NCI-H2081 treated with DMSO at 0.1 percent for 48 hours (cell line): ENCODE measurements around the gene REG4.
"Not testable (repeated sequence)": the region's sequence is repeated elsewhere in the genome, so short reads cannot be mapped to it uniquely, and the experiment has no call there.

Experiments used
- DNase-seq: peaks from one replicate; lab custom pipeline; 2025; lab: John Stamatoyannopoulos, UW

The REG4 gene

GRCh38 chr1:119806489-119806888, 4.8 kb downstream of the REG4 start:
- no peak for DNase-seq

- no peak for DNase-seq
Measured at GRCh38 chr1:119805746-119806145, 5.5 kb downstream of the REG4 start.

GRCh38 chr1:119805247-119805646, 6.0 kb downstream of the REG4 start:
- no peak for DNase-seq

DNA sequence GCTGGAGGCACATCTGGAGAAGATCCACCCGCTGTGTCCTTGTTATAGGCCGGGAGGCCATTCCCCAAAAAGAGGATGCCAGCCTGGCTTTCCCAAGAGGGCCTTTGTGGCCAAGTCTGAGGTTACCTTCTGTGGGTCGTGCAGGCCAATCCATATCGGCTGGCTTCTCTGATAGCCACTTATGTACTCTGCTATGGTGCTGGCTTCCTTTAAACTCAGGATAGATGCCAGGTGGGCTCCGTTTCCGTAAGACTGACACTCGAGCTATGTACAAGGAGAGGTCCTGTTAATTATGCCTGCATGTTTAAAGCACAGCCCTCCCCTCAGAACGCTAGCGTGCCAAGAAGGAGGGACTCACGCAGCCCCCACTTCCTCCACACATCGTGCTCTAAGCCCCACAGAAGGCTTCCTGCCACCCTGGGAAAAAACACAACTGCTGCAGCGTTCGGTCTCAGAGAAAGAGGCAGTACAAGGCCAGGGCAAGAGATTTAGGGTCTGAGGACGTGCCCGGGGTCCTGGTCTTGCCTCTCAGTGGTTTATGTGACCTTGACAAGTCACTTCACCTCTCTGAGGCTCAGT, 11.6 kb downstream of the REG4 start:
- no peak for DNase-seq

DNA sequence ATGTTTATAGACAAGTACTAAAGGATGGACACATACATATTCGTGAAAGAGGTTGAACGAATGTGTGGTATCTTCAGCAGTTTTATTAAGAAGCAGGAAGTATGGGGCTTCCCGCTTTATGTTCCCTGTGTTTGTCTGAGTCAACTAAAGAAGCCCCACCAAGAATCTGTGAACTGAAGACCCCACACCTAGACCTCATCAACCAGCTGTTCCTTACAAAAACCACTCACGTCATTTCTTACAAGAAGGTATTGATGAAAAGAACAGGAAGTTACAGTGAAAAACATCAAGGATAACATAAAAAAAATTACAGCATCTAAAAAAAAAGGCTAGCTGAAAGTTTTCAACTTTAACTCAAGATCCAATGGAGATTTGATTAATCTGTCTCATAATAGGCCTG, 12.3 kb downstream of the REG4 start:
- DNase-seq, result no peak

DNA sequence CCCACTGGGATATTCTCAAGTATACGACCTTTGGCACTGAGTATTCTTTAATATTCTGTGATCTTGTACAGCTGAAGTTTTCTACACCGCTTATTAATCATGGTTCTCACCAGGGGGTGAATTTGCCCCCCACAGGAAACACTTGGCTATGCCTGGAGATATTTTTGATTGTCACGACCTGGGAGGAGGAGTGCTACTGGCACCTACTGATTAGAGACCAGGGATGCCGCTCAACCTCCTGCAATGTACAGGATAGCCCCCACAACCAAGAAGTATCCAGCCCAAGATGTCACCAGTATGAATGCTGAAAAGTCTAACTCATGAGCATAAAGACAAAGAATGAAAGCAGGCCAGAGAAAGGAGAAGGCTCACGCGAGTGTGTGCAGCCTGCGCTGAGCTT, 13.7 kb downstream of the REG4 start:
- no peak for DNase-seq

GRCh38 chr1:119797162-119797561, 14.1 kb downstream of the REG4 start:
- DNase-seq, result no peak

DNA sequence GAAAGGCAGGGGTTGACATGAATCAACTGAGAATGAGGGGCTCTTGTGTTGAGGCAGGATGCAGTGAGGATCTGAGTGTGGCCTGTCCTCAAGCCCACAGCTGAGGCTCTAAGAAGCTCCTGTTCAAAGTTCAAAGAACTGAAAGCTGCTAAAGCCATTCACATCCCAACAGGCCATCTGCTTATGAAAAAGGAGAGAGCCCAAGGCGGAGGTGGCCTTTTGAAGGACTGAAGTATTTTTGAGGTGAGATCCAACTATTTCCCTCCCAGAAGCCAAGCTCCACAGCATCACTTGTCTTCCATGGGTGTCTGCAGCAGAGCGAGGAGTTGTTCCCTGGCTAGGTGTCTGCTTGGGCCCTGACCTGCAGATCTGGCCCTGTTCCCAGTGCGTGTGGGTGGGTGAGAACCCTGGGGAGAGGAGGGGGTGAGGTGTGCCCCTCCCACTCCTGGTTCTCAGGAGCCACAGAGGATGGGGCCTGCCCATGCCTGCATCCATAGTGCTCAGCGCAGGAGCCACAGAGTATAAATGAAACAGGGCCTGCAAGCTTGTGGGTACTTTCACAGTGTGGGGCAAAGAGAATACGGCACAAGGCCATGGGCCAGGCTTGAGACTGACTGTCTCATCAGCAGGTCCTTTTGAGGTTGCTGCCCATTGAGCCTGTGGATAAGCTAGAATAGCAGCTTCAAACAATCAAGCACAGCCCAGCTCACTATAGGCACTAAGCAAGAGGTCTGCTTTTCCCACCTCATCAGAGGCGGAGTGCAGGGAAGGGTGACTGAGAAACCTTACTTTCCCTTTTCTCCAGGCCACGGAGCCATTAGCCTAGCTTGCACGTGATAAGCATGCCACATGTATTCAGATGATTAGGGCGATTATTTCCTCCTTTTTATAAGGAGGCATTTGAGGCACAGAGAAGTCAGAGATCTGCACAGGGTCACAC, 15.7 kb downstream of the REG4 start:
- no peak for DNase-seq

GRCh38 chr1:119794876-119795240, 16.4 kb downstream of the REG4 start:
- DNase-seq, result no peak

DNA sequence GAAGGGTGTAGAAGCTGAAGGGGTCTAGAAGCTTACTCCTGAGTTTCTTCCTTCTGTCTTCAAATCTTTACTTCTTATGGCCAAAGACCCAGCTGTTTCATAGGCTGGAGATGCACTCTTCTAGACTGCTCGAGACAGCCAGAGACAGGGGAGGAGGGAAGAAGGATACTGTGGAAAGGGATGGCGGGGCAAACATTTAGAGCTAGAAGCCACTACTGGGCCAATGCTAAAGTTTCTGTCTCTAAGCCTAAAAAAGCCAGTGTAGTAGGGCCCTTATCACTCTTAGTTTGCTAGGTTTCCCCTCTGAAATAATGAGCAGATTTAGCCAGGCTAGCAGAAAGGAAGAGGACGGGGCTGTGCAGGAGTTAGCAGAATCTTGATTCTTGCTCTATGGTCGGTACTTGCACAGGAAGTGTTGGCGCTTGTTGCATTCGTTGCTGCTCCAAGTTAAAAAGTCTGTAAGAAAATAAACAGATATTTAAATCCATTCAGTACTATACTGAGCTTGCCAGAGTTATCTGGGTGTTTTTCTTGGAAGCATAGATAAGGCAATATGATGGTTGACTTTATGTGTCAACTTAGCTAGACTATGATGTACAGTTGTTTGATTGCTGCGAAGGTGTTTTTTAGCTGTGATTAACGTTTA, 16.9 kb downstream of the REG4 start:
- DNase-seq, result no peak

GRCh38 chr1:119791377-119791776, 19.9 kb downstream of the REG4 start:
- no peak for DNase-seq

GRCh38 chr1:119790451-119791198, 20.6 kb downstream of the REG4 start:
- DNase-seq, result no peak

DNA sequence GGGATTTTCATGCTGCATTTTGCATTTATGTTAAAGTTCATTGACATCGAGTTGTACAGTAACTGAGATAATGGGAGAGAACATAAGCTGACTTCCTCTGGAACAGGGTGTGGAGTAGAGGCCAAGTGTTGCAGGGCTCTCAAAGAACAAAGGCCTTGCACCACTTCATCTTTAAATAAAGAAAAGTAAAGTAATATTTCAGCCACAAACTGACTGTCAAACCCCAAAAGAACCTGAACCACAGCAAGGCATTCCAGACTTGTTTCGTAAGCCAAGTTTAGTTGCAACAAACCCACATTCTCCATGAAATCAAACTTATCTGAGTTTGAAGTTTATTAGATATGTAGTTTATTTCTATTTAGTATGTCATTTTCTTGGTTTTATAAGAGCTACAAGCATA, 23.5 kb downstream of the REG4 start:
- no peak for DNase-seq

- not testable (repeated sequence) for DNase-seq
Measured at GRCh38 chr1:119786473-119787050, 24.7 kb downstream of the REG4 start.

GRCh38 chr1:119786046-119786445, 25.2 kb downstream of the REG4 start:
- not testable (repeated sequence) for DNase-seq

- no peak for DNase-seq
Measured at GRCh38 chr1:119784191-119784781, 27.0 kb downstream of the REG4 start.

- no peak for DNase-seq
Measured at GRCh38 chr1:119783354-119784185, 27.7 kb downstream of the REG4 start.

DNA sequence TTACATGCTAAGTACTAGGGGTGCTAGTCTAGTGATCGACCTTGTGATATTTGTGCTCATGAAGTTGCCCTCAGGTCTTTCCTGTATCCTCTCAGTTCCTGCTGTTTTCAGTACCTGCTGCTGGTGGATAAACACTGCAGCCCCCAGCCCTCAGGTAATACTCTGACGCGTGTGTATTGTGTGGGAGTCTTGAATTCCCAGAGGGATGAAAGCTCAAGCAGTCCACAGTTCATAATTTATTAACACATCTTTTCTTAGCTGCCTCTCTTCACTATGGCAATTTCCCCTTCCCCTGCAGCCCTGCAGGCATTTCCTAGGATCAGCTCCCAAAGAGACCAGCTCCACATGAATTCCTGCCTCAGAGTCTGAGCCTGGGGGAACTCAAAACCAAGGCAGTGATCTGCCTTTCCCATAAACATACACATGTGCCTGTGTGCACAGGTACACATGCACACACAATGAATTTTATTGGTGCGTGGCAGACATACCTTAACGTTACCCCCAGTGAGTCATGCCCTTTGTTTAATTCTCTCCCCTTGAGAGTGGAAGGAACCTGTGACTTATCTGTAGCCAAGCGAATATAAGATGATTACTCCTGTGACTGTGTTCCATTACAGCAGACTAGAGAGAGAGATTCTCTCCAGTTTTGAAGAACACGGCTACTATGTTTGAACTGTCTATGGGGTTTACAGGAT, 28.5 kb downstream of the REG4 start:
- DNase-seq, result no peak

DNA sequence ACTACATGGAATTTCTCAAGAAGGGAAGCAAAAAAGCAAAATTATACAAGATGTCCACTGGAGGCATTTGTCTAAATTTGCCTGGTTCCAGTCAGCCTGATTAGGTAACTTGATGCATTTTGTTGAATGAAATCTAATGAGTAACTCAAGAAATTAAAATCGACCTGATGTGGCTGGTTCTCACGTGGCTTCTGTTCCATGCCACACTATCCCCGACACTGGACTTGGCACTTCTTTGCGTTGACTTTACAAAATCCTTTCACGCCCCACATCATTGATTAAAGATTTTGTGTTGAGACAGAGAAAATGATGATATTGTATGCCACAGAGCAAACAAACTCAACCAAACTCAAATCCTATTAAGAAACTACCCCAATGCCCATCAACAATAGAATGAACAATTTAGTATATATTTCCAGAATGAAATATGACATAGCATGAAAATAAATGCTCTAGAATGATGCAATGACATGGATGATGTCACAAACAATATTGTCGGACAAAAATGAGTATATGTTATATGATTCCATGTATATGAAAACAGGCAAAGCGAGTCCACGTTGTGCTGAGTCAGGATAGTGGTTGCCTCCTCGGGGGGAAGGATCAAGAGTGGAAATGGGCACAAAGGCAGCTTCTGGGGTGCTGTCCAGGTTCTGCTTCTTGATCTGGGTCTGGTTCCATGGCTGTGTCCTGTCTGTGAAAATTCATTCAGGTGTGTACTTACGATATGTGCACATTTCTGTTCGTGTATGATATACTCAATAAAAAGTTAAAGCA, 29.6 kb downstream of the REG4 start:
- no peak for DNase-seq
